Neuronal stem cell (in vitro differentiated cells): Measurements from ENCODE around the gene EML1. TPM values are rescaled to one million over a fixed set of nuclear protein-coding genes. Genes with fewer than 3 reads are reported as not detected.

Experiments used
- DNase-seq: peaks from one replicate; pipeline ENCODE4 v3.0.0-alpha.2; 2013; ENCODE audit warnings: low spot score
- H2AFZ ChIP-seq: one replicate; pipeline ENCODE4 v1.6.1; 2013; ENCODE audit warnings: mild to moderate bottlenecking, low read length, inconsistent platforms
- H2AK5ac ChIP-seq: 2 replicates; pipeline ENCODE4 v1.6.1; 2013; ENCODE audit warnings: low read depth, mild to moderate bottlenecking, inconsistent platforms, low read length, moderate library complexity, mixed read lengths
- H2BK120ac ChIP-seq: 2 replicates; pipeline ENCODE4 v1.6.1; 2013; ENCODE audit warnings: low read depth, mild to moderate bottlenecking, inconsistent platforms, low read length, moderate library complexity, mixed read lengths
- H2BK12ac ChIP-seq: one replicate; pipeline ENCODE4 v1.6.1; 2013; ENCODE audit warnings: low read length, inconsistent platforms
- H2BK15ac ChIP-seq: 2 replicates; pipeline ENCODE4 v1.6.1; 2013; ENCODE audit warnings: mild to moderate bottlenecking, low read length, inconsistent platforms, mixed read lengths
- H2BK5ac ChIP-seq: one replicate; pipeline ENCODE4 v1.6.1; 2013; ENCODE audit warnings: inconsistent platforms, mild to moderate bottlenecking, low read length, moderate library complexity
- H3K14ac ChIP-seq: one replicate; pipeline ENCODE4 v1.6.1; 2013; ENCODE audit warnings: low read length, inconsistent platforms
- H3K18ac ChIP-seq: 2 replicates; pipeline ENCODE4 v1.6.1; 2013; ENCODE audit warnings: low read length, inconsistent platforms
- H3K23ac ChIP-seq: 2 replicates; pipeline ENCODE4 v1.6.1; 2013; ENCODE audit warnings: low read depth, mild to moderate bottlenecking, mixed read lengths, low read length, inconsistent platforms; ENCODE audit not compliant: poor library complexity
- H3K27ac ChIP-seq: replicated peaks from 3 replicates; pipeline ENCODE4 v1.5.1; 2013; ENCODE audit warnings: low read length, inconsistent platforms
- H3K27me3 ChIP-seq, 3 experiments: 2 replicates each; pipeline ENCODE4 v1.6.1; 2013; ENCODE audit warnings: low read length in 3 of 3, mild to moderate bottlenecking in 2 of 3, inconsistent platforms in 1 of 3, low read depth in 1 of 3, mixed read lengths in 1 of 3, moderate library complexity in 1 of 3; ENCODE audit not compliant: control insufficient read depth in 3 of 3, insufficient read depth in 3 of 3
- H3K36me3 ChIP-seq, 2 donors: replicated peaks in 1 of 2; 2 replicates each; pipeline ENCODE4 v1.6.1; 2013; ENCODE audit warnings: low read length in 2 of 2; ENCODE audit not compliant: control insufficient read depth in 2 of 2, insufficient read depth in 2 of 2
- H3K4ac ChIP-seq: 2 replicates; pipeline ENCODE4 v1.6.1; 2013; ENCODE audit warnings: inconsistent platforms, mild to moderate bottlenecking, low read length, moderate library complexity
- H3K4me1 ChIP-seq, 2 donors: 1 replicate in 1 of 2; 2 replicates in 1 of 2; pipeline ENCODE4 v1.6.1; 2013; ENCODE audit warnings: low read length in 2 of 2, low read depth in 1 of 2; ENCODE audit not compliant: control insufficient read depth in 2 of 2, insufficient read depth in 1 of 2
- H3K4me2 ChIP-seq: one replicate; pipeline ENCODE4 v1.6.1; 2013; ENCODE audit warnings: mild to moderate bottlenecking, low read length, inconsistent platforms; ENCODE audit not compliant: insufficient read depth, poor library complexity, severe bottlenecking
- H3K4me3 ChIP-seq, 2 donors: 2 replicates each; pipeline ENCODE4 v1.5.1; 2013; ENCODE audit warnings: low read length in 2 of 2, mild to moderate bottlenecking in 2 of 2, inconsistent platforms in 1 of 2, moderate library complexity in 1 of 2
- H3K79me1 ChIP-seq: one replicate; pipeline ENCODE4 v1.6.1; 2013; ENCODE audit warnings: low read depth, mild to moderate bottlenecking, inconsistent platforms, low read length, moderate library complexity
- H3K9ac ChIP-seq: one replicate; pipeline ENCODE4 v1.6.1; 2013; ENCODE audit warnings: mild to moderate bottlenecking, low read depth, low read length, inconsistent platforms; ENCODE audit not compliant: poor library complexity
- H3K9me3 ChIP-seq, 2 donors: replicated peaks in 1 of 2; 2 replicates each; pipeline versions ENCODE3 to v1.6.1; 2013; ENCODE audit warnings: low read length in 2 of 2, mild to moderate bottlenecking in 2 of 2, inconsistent platforms in 1 of 2, low read depth in 1 of 2, mixed read lengths in 1 of 2, moderate library complexity in 1 of 2; ENCODE audit not compliant: control insufficient read depth in 2 of 2, insufficient read depth in 1 of 2
- H4K8ac ChIP-seq: one replicate; pipeline ENCODE4 v1.6.1; 2013; ENCODE audit warnings: low read depth, mild to moderate bottlenecking, inconsistent platforms, low read length, moderate library complexity
- H4K91ac ChIP-seq: one replicate; pipeline ENCODE4 v1.6.1; 2013; ENCODE audit warnings: low read length, low read depth, mild to moderate bottlenecking, inconsistent platforms; ENCODE audit not compliant: poor library complexity
- WGBS, 2 donors: extraction: QIAGEN DNeasy Blood & Tissue Kit; methylation state at CpG; one replicate each; pipeline ENCODE4 v1.1.7; 2013; ENCODE audit warnings: missing lambda C conversion rate in 2 of 2, mixed read lengths in 1 of 2; ENCODE audit not compliant: insufficient read length in 2 of 2, insufficient replicate concordance in 1 of 2; ENCODE audit errors: extremely low coverage in 2 of 2; 5-methylcytosine and 5-hydroxymethylcytosine counted together
- polyA plus RNA-seq, 2 experiments: library from polyadenylated mRNA; stranded (reverse); fragments of 200-250 nt; gene quantifications; one replicate each; pipeline ENCODE4 v1.2.3, GENCODE V29; 2013

EML1 gene, protein sequence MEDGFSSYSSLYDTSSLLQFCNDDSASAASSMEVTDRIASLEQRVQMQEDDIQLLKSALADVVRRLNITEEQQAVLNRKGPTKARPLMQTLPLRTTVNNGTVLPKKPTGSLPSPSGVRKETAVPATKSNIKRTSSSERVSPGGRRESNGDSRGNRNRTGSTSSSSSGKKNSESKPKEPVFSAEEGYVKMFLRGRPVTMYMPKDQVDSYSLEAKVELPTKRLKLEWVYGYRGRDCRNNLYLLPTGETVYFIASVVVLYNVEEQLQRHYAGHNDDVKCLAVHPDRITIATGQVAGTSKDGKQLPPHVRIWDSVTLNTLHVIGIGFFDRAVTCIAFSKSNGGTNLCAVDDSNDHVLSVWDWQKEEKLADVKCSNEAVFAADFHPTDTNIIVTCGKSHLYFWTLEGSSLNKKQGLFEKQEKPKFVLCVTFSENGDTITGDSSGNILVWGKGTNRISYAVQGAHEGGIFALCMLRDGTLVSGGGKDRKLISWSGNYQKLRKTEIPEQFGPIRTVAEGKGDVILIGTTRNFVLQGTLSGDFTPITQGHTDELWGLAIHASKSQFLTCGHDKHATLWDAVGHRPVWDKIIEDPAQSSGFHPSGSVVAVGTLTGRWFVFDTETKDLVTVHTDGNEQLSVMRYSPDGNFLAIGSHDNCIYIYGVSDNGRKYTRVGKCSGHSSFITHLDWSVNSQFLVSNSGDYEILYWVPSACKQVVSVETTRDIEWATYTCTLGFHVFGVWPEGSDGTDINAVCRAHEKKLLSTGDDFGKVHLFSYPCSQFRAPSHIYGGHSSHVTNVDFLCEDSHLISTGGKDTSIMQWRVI
- polyA plus RNA-seq (2013, experiment 1 of 2): 17.5 TPM
- 17.5 TPM for polyA plus RNA-seq (2013, experiment 2 of 2)

DNA sequence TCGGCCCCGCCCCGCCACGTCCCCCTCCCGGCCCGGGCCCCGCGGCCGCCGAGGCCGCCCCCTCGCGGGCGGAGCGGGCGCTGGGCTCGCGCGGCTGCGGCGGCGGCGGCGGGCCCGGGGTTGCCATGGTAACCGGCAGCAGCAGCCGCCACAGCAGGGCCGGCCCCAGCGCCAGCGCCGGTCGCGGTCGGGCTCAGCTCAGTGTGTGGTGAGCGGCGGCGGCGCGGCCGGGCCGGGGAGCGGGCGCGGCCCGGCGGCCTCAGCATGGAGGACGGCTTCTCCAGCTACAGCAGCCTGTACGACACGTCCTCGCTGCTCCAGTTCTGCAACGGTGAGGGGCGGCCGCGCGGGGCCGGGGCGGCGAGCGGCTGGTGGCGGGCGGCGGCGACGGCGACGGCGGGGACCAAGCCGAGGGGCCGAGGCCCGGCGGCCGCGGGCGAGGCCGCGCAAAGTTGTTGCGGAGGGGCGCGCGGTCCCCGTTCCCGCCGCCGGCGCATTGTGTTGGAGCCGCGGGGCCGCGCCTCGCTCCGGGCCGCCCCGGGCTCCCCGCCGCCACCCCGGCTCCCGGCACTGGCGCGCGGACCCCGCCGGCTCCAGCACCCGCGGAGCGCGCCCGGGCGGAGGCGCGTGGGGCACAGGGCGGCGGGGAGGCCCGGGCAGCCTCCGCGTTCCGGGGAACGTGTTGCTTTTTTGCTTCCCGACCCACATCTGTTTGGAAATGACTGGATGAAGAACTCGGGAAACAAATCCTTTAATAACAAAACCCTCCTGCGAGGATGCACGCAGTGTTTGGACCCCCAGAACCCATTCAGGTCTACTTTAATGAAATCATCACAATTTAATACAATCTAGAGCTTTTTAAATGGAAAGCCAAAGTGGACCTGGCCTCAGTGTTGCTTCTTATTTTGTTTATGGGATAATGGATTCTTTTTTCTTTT, at the start of gene EML1:
EML1 (plus strand) TSS at position 201 of the 938 bp plus-strand sequence; CDS start at position 265, 64 bp downstream.
- Histone ChIP-seq H4K8ac (peak within 1 kb of the TSS; percentile 19), H3K9me3 (peaks cover 0 to 11% of the 10 kb centered on the region in 2 donors), H2BK12ac (peak within 1 kb of the TSS; percentile 79), H3K4me2 (peak within 1 kb of the TSS; percentile 74), H3K27ac (peak within 1 kb of the TSS; percentile 90), H3K27me3 (peaks cover 0 to 11% (median 0%) of the 10 kb centered on the region in 3 experiments), H4K91ac (peak within 1 kb of the TSS; percentile 62), H2BK120ac (no peak within 1 kb of the TSS), H3K4ac (peak within 1 kb of the TSS; percentile 42), H3K14ac (no peak within 1 kb of the TSS), H2AFZ (peak within 1 kb of the TSS; percentile 93), H3K18ac (peak within 1 kb of the TSS; percentile 99), H2BK15ac (peak within 1 kb of the TSS; percentile 73), H3K79me1 (no peaks in the 10 kb centered on the region), H2BK5ac (no peak within 1 kb of the TSS), H3K4me3 (peak within 1 kb of the TSS; percentile 61 to 96), H3K23ac (no peak within 1 kb of the TSS), H3K4me1 (peaks cover 5 to 7% of the 10 kb centered on the region in 2 donors), H3K36me3 (no peaks in the 10 kb centered on the region), H2AK5ac (no peak within 1 kb of the TSS), H3K9ac (peak within 1 kb of the TSS; percentile 97)
- WGBS, 2 donors: no CpG with 5 or more reads among the region's 121 CpGs
- DNase-seq: peak; percentile 85

- Histone ChIP-seq H3K79me1 (no peaks in the 10 kb centered on the region), H2BK5ac (no peak overlapping the region), H3K4ac (no peak overlapping the region), H3K27ac (no peak overlapping the region), H3K9ac (no peak overlapping the region), H2BK15ac (no peak overlapping the region), H4K91ac (no peak overlapping the region), H3K14ac (no peak overlapping the region), H2BK120ac (no peak overlapping the region), H3K23ac (no peak overlapping the region), H2AFZ (no peak overlapping the region), H3K27me3 (peaks cover 0 to 21% (median 0%) of the 10 kb centered on the region in 3 experiments), H4K8ac (no peak overlapping the region), H2AK5ac (no peak overlapping the region), H3K4me3 (no peak overlapping the region), H3K18ac (no peak overlapping the region), H3K36me3 (no peaks in the 10 kb centered on the region), H2BK12ac (no peak overlapping the region), H3K9me3 (no peaks in the 10 kb centered on the region), H3K4me1 (peaks cover 0 to 12% of the 10 kb centered on the region in 2 donors), H3K4me2 (no peak overlapping the region)
- no peak for DNase-seq
- WGBS, 2 donors: no CpG with 5 or more reads among the region's 11 CpGs
Observed at GRCh38 chr14:99744199-99744872, 48.9 kb upstream of the EML1 start.

DNA sequence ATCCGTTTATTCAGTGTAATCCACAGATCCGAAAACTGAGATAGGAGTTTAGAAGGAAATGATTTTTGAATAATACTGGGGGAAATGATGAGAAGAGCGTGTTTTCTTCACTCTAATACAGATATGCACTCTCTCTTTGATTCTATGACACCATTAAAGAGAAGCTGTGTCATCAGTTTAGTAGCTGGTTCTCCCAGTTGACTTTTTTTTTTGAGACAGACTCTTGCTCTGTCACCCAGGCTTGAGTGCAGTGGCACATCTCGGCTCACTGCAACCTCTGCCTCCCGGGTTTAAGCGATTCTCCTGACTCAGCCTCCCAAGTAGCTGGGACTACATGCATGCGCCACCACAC, 48.4 kb upstream of the EML1 start:
- Histone ChIP-seq H3K9ac (no peak overlapping the region), H4K8ac (no peak overlapping the region), H3K14ac (no peak overlapping the region), H3K18ac (no peak overlapping the region), H3K4me1 (peaks cover 0 to 12% of the 10 kb centered on the region in 2 donors), H2BK5ac (no peak overlapping the region), H2BK120ac (no peak overlapping the region), H3K36me3 (no peaks in the 10 kb centered on the region), H3K79me1 (no peaks in the 10 kb centered on the region), H3K4me2 (no peak overlapping the region), H4K91ac (no peak overlapping the region), H3K4me3 (no peak overlapping the region), H3K9me3 (no peaks in the 10 kb centered on the region), H2AK5ac (no peak overlapping the region), H3K23ac (no peak overlapping the region), H2BK12ac (no peak overlapping the region), H2AFZ (no peak overlapping the region), H3K27ac (no peak overlapping the region), H3K27me3 (peaks cover 0 to 23% (median 0%) of the 10 kb centered on the region in 3 experiments), H2BK15ac (no peak overlapping the region), H3K4ac (no peak overlapping the region)
- WGBS, 2 donors: no CpG with 5 or more reads among the region's 7 CpGs
- no peak for DNase-seq
